Measurements from ENCODE around the gene ABAT. TPM values are rescaled to one million over a fixed set of nuclear protein-coding genes. Genes with fewer than 3 reads are reported as not detected.

Gene ABAT
- polyA plus RNA-seq, 4 donors: 13.4 to 41.6 (median 34.6) TPM

DNA sequence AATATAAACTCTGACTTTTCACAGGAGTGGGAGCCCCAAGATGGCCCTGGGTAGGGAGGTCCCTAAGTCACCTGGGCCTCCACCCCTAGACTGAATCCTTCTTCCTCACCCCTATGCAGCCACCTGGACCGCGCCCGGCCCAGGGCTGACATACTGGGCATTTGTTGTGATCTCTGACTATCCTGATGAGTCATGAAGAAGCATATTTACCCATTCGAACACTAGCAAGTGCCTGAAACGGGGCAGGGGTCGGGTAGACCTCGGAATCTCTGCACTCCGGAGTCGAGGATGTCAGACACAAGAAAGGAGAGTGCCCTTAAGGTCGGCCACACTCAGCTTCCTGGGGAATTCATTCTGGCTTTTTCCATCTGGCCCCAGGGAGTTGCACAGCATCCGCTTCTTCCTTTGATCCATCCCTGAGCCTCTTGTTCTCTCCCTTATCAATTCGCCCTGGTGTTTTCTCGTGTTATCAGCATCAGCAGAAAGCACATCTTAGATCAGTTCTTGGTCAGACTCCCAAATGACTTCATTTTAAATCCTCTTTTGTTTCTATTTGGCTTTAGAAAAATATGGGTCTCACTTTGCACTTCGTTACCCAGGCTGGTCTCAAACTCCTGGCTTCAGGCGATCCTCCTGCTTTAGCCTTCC is 42.5 kb upstream of the ABAT start:
- FAIRE-seq: no peak
- Histone ChIP-seq H3K27ac (ENCODE audit: low read depth in 1 of 3, low read length in 2 of 3) (peak overlapping the region in 1 of 3 donors; percentile 25), H3K36me3 (ENCODE audit: control insufficient read depth in 3 of 3, insufficient read depth in 2 of 3, low read depth in 1 of 3, low read length in 3 of 3) (peaks cover 13 to 75% (median 27%) of the 10 kb centered on the region in 3 donors), H3K9me3 (ENCODE audit: control insufficient read depth in 2 of 2, insufficient read depth in 1 of 2, low read depth in 1 of 2, low read length in 1 of 2) (no peaks in the 10 kb centered on the region), H3K4me1 (ENCODE audit: control insufficient read depth in 3 of 3, insufficient read depth in 2 of 3, low read depth in 1 of 3, low read length in 2 of 3) (no peaks in the 10 kb centered on the region), H3K27me3 (ENCODE audit: control insufficient read depth in 3 of 3, insufficient read depth in 3 of 3, low read length in 3 of 3) (no peaks in the 10 kb centered on the region), H3K4me3 (ENCODE audit: low read depth in 1 of 3, low read length in 3 of 3) (no peak overlapping the region)
- 66 to 69% (median 68%) methylated on average over 15 of the region's 15 CpGs for WGBS, 3 donors
- DNase-seq: no peak

DNA sequence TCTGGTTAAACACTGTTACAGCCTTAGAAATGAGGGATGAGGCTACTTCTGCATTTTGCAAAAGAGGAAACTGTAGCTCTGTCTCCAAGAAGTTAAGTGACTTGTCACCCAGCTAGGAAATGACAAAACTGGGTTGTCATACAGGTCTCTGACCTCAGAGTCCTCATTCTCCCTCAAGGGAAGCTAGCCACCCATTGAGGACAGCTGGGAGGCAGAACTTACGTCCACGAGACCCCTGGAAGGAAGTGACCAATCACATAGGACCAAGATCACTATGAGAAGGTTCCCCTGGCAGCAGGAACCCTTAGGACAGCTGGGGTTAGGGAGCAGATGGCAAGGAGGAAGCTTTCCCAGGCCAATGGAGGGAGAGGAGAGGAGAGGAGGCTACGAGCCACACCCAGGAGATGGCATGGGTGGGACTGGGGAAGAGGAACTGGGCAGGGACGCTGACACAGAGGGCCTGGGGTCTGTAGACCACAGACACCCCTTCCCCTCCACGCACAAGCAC is 41.7 kb upstream of the ABAT start:
- no peak overlapping the region for H3K4me3 ChIP-seq (ENCODE audit: low read depth in 1 of 3, low read length in 3 of 3)
- FAIRE-seq: no peak

DNA sequence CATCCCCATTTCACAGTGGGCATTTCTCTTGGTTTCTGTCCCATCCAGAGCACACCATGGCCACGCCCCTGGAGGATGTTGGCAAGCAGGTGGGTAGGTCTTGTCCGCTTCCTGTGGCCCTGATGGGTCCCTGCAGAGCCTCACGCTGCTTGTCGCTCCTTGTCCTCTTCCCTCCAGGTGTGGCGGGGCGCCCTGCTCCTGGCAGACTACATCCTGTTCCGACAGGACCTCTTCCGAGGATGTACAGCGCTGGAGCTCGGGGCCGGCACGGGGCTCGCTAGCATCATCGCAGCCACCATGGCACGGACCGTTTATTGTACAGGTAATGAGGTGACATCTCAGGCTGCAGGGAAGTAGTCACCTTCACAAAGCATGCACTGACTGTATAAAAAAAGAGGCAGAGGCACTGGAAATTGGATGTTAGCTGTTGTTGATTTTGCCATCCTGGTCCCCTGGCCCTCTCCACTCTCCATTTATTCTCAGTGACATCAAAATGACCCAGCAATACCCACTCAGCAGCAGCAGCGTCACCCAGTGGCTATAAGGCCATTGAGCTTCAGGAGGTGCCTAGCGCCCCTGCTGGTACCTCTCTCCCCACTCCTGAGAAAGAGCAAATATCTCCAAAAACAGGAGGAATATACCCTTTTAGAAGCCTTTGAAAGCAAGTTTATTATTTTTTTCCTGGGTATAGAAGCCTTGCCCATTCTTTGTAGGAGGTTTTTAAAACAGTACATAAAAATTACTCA is 39.3 kb upstream of the ABAT start:
- FAIRE-seq (no peak), DNase-seq (peak in 1 of 2 donors; percentile 39)
- Histone ChIP-seq H3K27me3 (ENCODE audit: control insufficient read depth in 3 of 3, insufficient read depth in 3 of 3, low read length in 3 of 3) (no peaks in the 10 kb centered on the region), H3K36me3 (ENCODE audit: control insufficient read depth in 3 of 3, insufficient read depth in 2 of 3, low read depth in 1 of 3, low read length in 3 of 3) (peaks cover 10 to 75% (median 21%) of the 10 kb centered on the region in 3 donors), H3K27ac (ENCODE audit: low read depth in 1 of 3, low read length in 2 of 3) (no peak overlapping the region), H3K4me3 (ENCODE audit: low read depth in 1 of 3, low read length in 3 of 3) (no peak overlapping the region), H3K9me3 (ENCODE audit: control insufficient read depth in 2 of 2, insufficient read depth in 1 of 2, low read depth in 1 of 2, low read length in 1 of 2) (no peaks in the 10 kb centered on the region), H3K4me1 (ENCODE audit: control insufficient read depth in 3 of 3, insufficient read depth in 2 of 3, low read depth in 1 of 3, low read length in 2 of 3) (no peaks in the 10 kb centered on the region)
- 82 to 88% (median 84%) methylated on average over 17 to 18 of the region's 18 CpGs for WGBS, 3 donors

More for the DNA sequence above, 41.7 kb upstream of the ABAT start:
- Histone ChIP-seq H3K4me1 (ENCODE audit: control insufficient read depth in 3 of 3, insufficient read depth in 2 of 3, low read depth in 1 of 3, low read length in 2 of 3) (no peaks in the 10 kb centered on the region), H3K9me3 (ENCODE audit: control insufficient read depth in 2 of 2, insufficient read depth in 1 of 2, low read depth in 1 of 2, low read length in 1 of 2) (no peaks in the 10 kb centered on the region), H3K36me3 (ENCODE audit: control insufficient read depth in 3 of 3, insufficient read depth in 2 of 3, low read depth in 1 of 3, low read length in 3 of 3) (peaks cover 9 to 76% (median 29%) of the 10 kb centered on the region in 3 donors), H3K27ac (ENCODE audit: low read depth in 1 of 3, low read length in 2 of 3) (peak overlapping the region in 1 of 3 donors; percentile 56), H3K27me3 (ENCODE audit: control insufficient read depth in 3 of 3, insufficient read depth in 3 of 3, low read length in 3 of 3) (no peaks in the 10 kb centered on the region)
- 77 to 95% (median 81%) methylated on average over 5 of the region's 5 CpGs for WGBS, 3 donors
- no peak for DNase-seq

GRCh38 chr16:8639694-8640093 is 34.7 kb upstream of the ABAT start:
- Histone ChIP-seq H3K9me3 (ENCODE audit: control insufficient read depth in 2 of 2, insufficient read depth in 1 of 2, low read depth in 1 of 2, low read length in 1 of 2) (no peaks in the 10 kb centered on the region), H3K27me3 (ENCODE audit: control insufficient read depth in 3 of 3, insufficient read depth in 3 of 3, low read length in 3 of 3) (no peaks in the 10 kb centered on the region), H3K4me3 (ENCODE audit: low read depth in 1 of 3, low read length in 3 of 3) (no peak overlapping the region), H3K4me1 (ENCODE audit: control insufficient read depth in 3 of 3, insufficient read depth in 2 of 3, low read depth in 1 of 3, low read length in 2 of 3) (no peaks in the 10 kb centered on the region), H3K36me3 (ENCODE audit: control insufficient read depth in 3 of 3, insufficient read depth in 2 of 3, low read depth in 1 of 3, low read length in 3 of 3) (peaks cover 22 to 79% (median 34%) of the 10 kb centered on the region in 3 donors), H3K27ac (ENCODE audit: low read depth in 1 of 3, low read length in 2 of 3) (no peak overlapping the region)
- FAIRE-seq: no peak
- 78 to 96% (median 92%) methylated on average over 11 to 13 of the region's 13 CpGs for WGBS, 3 donors
- no peak for DNase-seq

DNA sequence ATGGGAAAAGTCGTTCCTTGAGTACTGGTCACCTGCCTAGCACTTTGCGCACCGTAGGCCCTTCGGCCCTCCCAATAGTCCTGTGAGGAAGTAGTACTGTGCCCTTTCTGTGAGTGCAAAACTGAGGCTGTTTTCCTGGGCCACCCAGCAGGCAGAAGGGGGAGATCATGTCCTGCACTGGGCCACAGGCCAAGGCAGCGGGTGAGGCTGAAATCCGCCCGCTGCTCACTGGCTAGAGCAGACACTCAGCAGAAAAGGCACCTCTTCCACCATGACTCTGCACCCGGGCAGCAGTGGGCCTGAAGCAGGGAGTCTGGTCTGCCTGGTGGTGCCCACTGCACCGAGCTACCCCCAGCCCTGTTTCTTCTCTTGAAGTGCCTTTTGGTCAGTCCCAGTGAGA is 32.7 kb upstream of the ABAT start:
- Histone ChIP-seq H3K4me1 (ENCODE audit: control insufficient read depth in 3 of 3, insufficient read depth in 2 of 3, low read depth in 1 of 3, low read length in 2 of 3) (no peaks in the 10 kb centered on the region), H3K4me3 (ENCODE audit: low read depth in 1 of 3, low read length in 3 of 3) (no peak overlapping the region), H3K9me3 (ENCODE audit: control insufficient read depth in 2 of 2, insufficient read depth in 1 of 2, low read depth in 1 of 2, low read length in 1 of 2) (no peaks in the 10 kb centered on the region), H3K36me3 (ENCODE audit: control insufficient read depth in 3 of 3, insufficient read depth in 2 of 3, low read depth in 1 of 3, low read length in 3 of 3) (peaks cover 29 to 83% (median 40%) of the 10 kb centered on the region in 3 donors), H3K27ac (ENCODE audit: low read depth in 1 of 3, low read length in 2 of 3) (no peak overlapping the region), H3K27me3 (ENCODE audit: control insufficient read depth in 3 of 3, insufficient read depth in 3 of 3, low read length in 3 of 3) (no peaks in the 10 kb centered on the region)
- no peak for FAIRE-seq
- 71 to 82% (median 81%) methylated on average over 9 of the region's 9 CpGs for WGBS, 3 donors
- no peak for DNase-seq

DNA sequence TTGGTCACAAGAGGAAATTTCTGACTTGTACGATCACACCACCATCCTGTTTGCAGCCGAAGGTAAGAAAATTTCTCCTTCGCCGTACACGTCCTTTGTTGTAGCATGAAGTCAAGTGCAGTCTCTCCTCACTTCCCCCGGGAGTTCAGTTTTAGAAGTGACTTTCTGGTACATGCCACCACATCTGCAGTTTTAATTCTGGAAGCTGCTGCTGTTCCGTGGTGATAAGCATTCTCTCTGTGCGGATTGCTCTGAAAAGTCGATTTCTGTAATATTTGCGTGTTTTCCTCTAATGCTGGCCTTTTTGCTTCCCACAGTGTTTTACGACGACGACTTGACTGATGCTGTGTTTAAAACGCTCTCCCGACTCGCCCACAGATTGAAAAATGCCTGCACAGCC is 32.3 kb upstream of the ABAT start:
- 88 to 90% (median 89%) methylated on average over 16 of the region's 16 CpGs for WGBS, 3 donors
- H3K27ac ChIP-seq (ENCODE audit: low read depth in 1 of 3, low read length in 2 of 3): no peak overlapping the region
- H3K36me3 ChIP-seq (ENCODE audit: control insufficient read depth in 3 of 3, insufficient read depth in 2 of 3, low read depth in 1 of 3, low read length in 3 of 3): peaks cover 33 to 86% (median 40%) of the 10 kb centered on the region in 3 donors
- no peak overlapping the region for H3K4me3 ChIP-seq (ENCODE audit: low read depth in 1 of 3, low read length in 3 of 3)
- FAIRE-seq (no peak), DNase-seq (no peak)
- H3K4me1 ChIP-seq (ENCODE audit: control insufficient read depth in 3 of 3, insufficient read depth in 2 of 3, low read depth in 1 of 3, low read length in 2 of 3): no peaks in the 10 kb centered on the region
- H3K27me3 ChIP-seq (ENCODE audit: control insufficient read depth in 3 of 3, insufficient read depth in 3 of 3, low read length in 3 of 3): no peaks in the 10 kb centered on the region
- H3K9me3 ChIP-seq (ENCODE audit: control insufficient read depth in 2 of 2, insufficient read depth in 1 of 2, low read depth in 1 of 2, low read length in 1 of 2): no peaks in the 10 kb centered on the region

GRCh38 chr16:8644211-8645140 is 29.9 kb upstream of the ABAT start:
- 78 to 81% (median 79%) methylated on average over 28 to 29 of the region's 29 CpGs for WGBS, 3 donors
- no peak for FAIRE-seq
- H3K9me3 ChIP-seq (ENCODE audit: control insufficient read depth in 2 of 2, insufficient read depth in 1 of 2, low read depth in 1 of 2, low read length in 1 of 2): no peaks in the 10 kb centered on the region
- no peaks in the 10 kb centered on the region for H3K4me1 ChIP-seq (ENCODE audit: control insufficient read depth in 3 of 3, insufficient read depth in 2 of 3, low read depth in 1 of 3, low read length in 2 of 3)
- H3K27ac ChIP-seq (ENCODE audit: low read depth in 1 of 3, low read length in 2 of 3): peak overlapping the region in 1 of 3 donors; percentile 59
- H3K4me3 ChIP-seq (ENCODE audit: low read depth in 1 of 3, low read length in 3 of 3): no peak overlapping the region
- H3K27me3 ChIP-seq (ENCODE audit: control insufficient read depth in 3 of 3, insufficient read depth in 3 of 3, low read length in 3 of 3): no peaks in the 10 kb centered on the region
- DNase-seq: no peak
- peaks cover 33 to 78% (median 34%) of the 10 kb centered on the region in 3 donors for H3K36me3 ChIP-seq (ENCODE audit: control insufficient read depth in 3 of 3, insufficient read depth in 2 of 3, low read depth in 1 of 3, low read length in 3 of 3)

DNA sequence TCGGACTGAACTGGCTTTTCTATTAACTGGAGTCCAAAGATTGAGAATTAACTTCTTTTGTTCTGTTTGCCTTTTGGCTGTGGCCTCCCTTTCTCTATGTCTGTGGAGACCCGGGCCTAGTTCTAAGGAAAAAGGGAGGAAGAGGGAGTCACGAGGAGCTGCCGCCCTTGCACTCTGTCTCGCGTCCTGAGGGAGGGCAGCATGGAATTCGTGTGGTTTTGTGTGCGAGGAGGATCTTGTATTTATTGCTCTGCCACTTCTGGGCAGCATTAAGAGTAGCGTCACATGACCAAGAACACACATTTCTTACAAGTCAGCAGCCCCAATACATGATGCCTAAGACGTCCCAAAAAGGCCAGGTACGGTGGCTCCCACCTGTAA is 29.3 kb upstream of the ABAT start:
- Histone ChIP-seq H3K9me3 (ENCODE audit: control insufficient read depth in 2 of 2, insufficient read depth in 1 of 2, low read depth in 1 of 2, low read length in 1 of 2) (no peaks in the 10 kb centered on the region), H3K4me1 (ENCODE audit: control insufficient read depth in 3 of 3, insufficient read depth in 2 of 3, low read depth in 1 of 3, low read length in 2 of 3) (no peaks in the 10 kb centered on the region), H3K36me3 (ENCODE audit: control insufficient read depth in 3 of 3, insufficient read depth in 2 of 3, low read depth in 1 of 3, low read length in 3 of 3) (peaks cover 33 to 71% (median 33%) of the 10 kb centered on the region in 3 donors), H3K27me3 (ENCODE audit: control insufficient read depth in 3 of 3, insufficient read depth in 3 of 3, low read length in 3 of 3) (no peaks in the 10 kb centered on the region), H3K27ac (ENCODE audit: low read depth in 1 of 3, low read length in 2 of 3) (no peak overlapping the region), H3K4me3 (ENCODE audit: low read depth in 1 of 3, low read length in 3 of 3) (no peak overlapping the region)
- FAIRE-seq (no peak), DNase-seq (no peak)
- 76 to 81% (median 76%) methylated on average over 11 of the region's 11 CpGs for WGBS, 3 donors

All from small intestine (tissue), 7 donors.